ENCODE measurements around the gene PEA15.

The PEA15 gene

DNA sequence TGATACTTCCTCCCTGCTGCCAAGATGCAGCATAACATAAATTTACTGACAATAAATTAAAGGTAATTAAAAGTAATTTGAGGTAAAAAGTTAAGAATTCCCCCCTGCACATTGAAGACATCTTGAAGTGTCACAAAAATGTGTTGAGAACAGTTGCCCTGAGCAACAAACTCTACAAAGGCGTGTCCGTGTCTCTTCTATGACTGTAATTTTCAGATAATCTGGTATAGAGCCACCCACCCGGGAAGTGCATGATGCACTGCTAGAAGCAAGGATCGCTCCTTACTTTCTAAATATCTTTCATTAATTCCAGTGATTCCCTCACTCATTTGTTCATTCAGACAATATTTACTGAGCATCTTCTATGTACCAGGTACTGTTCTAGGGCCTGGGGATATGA lies 25.8 kb upstream of the PEA15 start:
- DNase-seq (ENCODE audit: low spot score), result no peak

DNA sequence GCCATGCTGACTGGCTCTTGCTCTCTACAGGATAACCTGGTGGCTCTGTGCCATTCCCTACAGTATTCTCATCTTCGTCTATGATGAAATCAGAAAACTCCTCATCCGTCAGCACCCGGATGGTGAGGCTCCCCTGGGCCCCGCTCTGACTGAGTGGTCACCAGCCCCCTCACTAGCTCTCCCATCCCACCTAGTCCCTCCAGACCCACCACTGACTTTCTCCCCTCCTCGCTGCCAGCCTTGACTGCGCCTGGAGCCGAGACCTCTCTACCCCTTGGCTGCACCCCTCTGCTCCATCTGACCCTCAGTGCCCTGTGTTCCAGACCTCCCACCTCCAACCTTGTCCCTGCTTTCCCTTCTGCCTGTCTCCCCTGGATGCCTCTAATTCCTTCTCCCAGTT lies 18.9 kb upstream of the PEA15 start:
- DNase-seq (ENCODE audit: low spot score), result no peak

GRCh38 chr1:160186729-160187128 lies 18.5 kb upstream of the PEA15 start:
- DNase-seq (ENCODE audit: low spot score), result no peak

DNA sequence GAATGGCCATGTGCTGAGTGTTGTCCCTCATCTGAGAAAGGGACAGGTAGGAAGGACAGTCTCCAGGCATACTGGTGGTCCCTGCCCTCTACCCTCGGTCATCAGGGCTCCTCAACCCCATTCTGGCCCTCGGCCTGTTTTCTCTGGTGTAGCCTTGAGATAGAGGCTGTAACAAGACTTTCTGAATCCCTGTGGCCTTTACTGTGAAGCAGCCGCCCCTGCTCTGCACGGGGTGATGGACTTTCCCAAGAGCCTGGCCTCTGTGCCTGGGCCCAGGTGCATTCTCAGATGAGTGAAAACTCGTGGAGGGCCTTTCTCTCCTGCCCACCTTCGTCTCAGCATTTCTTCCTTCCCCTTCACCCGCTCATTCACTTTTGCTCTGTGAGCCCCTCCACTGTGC lies 17.8 kb upstream of the PEA15 start:
- no peak for DNase-seq (ENCODE audit: low spot score)

DNA sequence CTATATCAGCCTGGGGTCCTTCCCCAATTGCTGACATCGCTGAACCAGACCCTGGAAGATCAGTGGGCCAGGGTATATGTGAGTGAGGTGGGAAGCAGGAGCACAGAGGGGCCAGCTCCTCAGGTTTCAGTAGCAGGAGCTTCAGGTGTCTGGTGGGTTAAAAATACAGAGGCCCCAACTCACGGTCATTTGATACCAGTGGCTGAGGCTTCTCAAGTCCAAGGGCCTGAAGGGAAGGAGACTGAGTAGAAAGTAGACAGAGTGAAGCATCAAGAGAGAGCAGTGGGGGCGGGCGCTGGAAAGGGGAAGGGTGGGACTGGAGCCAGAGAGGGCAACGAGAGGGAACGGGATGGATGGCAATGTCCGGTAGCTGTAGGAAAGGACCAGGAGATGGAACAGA lies 16.8 kb upstream of the PEA15 start:
- DNase-seq (ENCODE audit: low spot score), result no peak

DNA sequence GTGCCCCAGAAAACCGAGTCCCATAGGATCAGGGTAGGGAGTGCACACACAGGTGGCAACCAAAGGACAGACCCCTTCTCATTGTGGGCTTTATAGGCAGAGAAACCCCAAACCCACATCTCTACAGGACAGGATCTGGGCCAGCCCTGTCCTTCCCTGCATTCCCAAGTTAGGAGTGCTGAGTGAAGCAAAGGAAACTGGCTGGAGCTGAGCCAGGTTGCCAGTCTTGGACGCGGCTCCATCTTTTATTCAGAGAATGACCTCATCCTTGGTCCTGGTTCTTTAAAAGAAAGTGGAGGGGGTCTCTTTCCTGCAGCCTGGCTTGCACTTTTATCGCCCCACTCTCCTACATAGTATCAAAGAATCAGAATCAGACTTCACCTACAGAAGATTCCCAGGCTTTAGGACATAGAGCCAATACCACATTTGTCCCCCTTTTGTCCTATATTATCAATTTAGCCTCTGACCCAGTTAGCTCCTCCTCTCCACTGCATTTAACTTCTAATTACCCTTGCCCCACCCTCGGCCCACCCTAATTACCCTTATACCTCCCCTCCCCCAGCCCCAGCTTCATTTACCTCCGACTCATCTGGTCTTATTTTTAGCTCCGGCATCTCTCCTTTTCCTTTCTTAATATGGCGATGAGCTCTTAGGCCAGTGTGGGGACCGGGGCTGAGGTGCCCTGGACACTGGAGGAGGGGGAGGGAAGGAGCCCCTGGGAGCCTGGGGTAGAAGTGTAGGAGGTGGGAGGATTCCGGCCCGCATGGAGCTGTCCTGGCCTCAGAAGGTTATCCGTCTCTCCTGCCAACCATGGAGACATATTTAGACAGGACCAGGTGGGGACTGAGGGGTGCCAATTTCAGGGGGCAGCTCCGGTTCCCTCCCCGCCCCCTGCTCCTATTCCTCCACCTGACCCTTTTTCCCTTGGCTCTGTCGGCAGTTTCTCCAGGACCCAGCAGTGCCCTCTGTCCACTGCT lies 15.2 kb upstream of the PEA15 start, which contains the start of gene CASQ1:
TSS of gene CASQ1 (plus strand) at position 927 of the 977 bp plus-strand sequence. CDS start 177 bp downstream, outside the sequence.
- peak; percentile 37 for DNase-seq (ENCODE audit: low spot score)

DNA sequence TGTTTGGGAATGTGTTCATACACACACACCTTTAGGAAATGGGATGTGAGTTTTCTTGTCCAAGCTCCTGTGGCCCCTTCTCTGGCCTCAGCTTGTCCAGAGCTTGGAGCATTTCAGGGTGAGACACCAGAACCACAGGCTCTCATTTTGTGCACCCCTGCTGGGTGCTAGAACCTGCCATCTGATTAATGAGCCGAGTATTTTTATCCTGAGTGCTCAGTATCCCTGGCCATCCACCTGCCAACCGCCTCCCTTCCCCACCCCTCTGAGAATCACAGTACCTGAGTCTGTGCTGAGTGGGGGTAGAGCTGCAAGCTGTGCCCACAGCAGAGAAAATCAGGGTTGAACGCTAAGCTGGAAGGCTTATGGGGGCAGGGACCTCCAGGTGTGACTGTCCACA lies 13.4 kb upstream of the PEA15 start:
- DNase-seq (ENCODE audit: low spot score), result no peak

- no peak for DNase-seq (ENCODE audit: low spot score)
Measured at GRCh38 chr1:160192234-160192633, 12.9 kb upstream of the PEA15 start.

DNA sequence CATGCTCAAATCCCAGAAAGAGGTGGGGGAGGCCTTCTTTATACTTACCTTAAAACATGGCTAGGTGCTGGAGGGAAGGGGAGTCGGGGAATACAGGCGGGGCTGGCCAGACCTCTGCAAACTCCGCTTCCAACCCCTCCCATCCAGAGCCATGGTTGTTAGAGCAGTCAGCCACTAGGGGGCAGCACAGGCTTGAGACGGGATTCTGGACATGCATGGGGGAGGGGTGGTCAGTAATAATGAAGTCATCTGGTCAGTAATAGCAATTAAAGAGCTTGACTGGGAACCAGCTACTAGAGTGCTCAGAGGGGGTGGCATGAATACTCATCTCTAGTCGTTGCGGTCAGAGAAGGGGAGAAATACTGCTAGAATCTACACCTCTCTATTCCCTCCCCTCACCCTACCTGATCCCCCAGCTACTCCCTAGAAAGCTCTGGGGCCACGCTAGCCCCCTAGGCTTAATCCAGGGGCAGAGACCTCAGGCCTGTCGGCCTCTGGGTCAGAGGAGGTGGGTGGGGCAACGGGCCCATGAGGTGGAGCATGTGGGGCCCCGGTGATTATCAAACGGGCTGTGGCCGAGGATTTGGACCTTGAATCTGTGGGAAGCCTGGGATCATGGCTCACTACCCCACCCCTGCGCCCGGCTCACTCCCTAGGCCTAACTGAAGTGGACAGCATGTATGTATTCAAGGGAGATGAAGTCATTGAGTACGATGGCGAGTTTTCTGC lies 11.9 kb upstream of the PEA15 start:
- peak; percentile 89 for DNase-seq (ENCODE audit: low spot score)

GRCh38 chr1:160193832-160194736 lies 11.1 kb upstream of the PEA15 start:
- DNase-seq (ENCODE audit: low spot score), result no peak

DNA sequence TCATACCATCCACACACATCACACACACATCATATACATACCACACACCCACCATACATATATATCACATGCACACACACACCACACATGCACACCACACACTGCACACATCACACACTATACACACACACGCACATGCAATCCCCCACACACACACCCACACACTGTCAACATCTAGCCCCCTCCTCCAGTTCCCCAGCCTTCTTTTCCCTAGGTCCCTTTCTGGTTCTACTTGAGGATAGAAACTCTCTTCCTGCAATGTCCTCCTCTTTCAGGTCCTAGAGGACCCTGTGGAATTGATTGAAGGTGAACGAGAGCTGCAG lies 10.5 kb upstream of the PEA15 start:
- no peak for DNase-seq (ENCODE audit: low spot score)

GRCh38 chr1:160196143-160196542 lies 9.0 kb upstream of the PEA15 start:
- DNase-seq (ENCODE audit: low spot score), result no peak

DNA sequence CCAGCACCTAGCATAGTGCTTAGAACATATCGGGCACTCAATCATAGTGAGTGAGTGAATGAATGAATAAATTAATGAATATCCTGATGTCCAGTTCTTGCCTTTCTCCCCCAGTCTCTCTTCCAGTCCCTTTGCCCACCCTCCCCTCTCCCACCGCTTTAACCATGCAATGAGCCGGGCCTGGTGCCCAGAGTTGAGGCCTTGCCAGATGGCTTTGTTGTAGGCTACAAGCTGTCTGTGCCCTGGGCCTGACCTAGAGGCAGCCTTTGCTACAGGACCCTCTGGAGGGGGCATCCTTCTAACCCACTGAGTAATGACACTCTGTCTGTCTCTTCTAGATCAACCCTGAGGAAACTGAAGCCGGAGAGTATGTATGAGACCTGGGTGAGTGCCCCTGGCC lies 8.0 kb upstream of the PEA15 start:
- peak; percentile 40 for DNase-seq (ENCODE audit: low spot score)

DNA sequence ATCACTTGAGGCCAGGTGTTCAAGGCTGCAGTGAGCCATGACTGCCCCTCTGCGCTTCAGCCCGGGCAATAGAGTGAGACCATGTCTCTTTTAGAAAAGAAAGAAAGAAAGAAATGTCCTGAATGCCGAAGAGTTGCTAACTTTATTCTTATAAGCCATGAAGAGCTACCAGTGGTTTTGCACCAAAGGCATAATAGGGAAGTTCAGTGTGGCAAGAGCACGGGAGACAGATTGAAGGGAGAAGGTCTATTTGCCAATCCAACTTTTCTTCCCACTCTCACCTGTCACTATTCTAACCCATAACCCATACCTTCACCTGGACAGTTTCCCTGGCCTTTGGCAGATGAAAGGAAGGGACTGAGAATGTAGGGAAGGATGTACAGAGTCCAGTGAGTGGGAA lies 4.4 kb upstream of the PEA15 start:
- DNase-seq (ENCODE audit: low spot score), result no peak

GRCh38 chr1:160204526-160205241 lies 500 bp upstream of the PEA15 start:
- DNase-seq (ENCODE audit: low spot score), result peak; percentile 56

DNA sequence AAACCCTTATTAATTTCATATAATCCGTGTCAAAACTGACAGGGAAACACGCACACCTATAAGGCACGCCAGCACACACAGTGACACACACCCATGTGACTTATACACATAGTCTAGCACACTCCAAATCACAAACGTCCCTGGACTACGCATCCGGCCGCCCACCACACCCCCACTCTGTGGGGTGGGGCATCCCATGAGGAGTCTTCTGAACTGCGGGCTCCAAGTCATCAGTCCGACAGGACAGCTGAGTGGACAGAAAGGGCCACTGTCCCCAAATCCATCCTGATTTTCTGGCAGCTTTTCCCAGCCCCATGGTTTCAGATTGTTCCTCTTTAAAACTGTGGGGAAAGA lies 829 bp downstream of the PEA15 start:
- no peak for DNase-seq (ENCODE audit: low spot score)

DNA sequence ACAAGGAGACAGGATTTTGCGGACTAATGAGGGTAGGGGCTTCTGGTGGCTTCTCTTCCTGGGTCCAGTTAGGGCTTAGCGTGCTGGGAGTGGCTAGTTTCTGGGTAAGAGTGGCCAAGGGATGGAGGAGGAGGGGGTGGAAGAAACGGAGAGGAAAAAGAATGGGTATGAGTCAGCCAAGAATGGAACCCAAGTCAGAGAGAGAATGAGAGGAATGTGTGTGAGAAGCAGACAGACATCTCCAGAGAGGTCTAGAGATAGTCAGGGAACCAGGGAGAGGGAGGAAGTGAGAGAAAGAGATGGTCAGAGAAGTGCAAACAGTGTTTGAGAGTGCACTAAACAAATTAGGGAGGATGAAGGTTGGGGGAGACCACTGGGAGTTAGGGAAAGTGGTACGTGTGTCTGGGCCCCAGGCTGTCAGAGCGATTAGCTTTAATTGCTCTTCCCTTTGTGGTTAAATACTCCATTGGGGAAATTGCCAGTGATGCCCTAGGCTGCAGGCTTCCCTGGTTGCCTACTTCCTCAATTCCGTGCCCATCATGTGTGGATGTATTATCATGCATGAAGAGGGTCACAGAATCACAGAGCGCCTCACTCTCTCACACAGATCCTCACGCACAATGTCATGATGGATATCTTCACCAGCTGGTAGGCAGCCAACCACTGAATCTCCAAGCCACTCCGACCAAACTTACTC lies 1.4 kb downstream of the PEA15 start:
- no peak for DNase-seq (ENCODE audit: low spot score)

GRCh38 chr1:160207118-160207650 lies 2.0 kb downstream of the PEA15 start:
- no peak for DNase-seq (ENCODE audit: low spot score)

- DNase-seq (ENCODE audit: low spot score), result no peak
Measured at GRCh38 chr1:160207771-160208556, 2.8 kb downstream of the PEA15 start.

Data from Ammon's horn (tissue), 1 donor.